Measurements from ENCODE around the gene ALPL. TPM values are rescaled to one million over a fixed set of nuclear protein-coding genes. Genes with fewer than 3 reads are reported as not detected.

ALPL gene
- total RNA-seq, 4 donors from 2014 or later: 1.6 to 8.6 (median 1.8) TPM

- H3K27ac ChIP-seq: no peak overlapping the region
- in situ Hi-C loops (cut with MboI; ENCODE audit: low pct_ligation_motif_present in 1 of 4, low pct_unique_long_range_greater_than_20kb in 1 of 4, low sequenced_read_pairs in 3 of 4) (no loop called here), intact Hi-C loops (cut with DNase I; ENCODE audit: low total_unique reads) (no loop called here)
- H3K27me3 ChIP-seq: peaks cover 11% of the 10 kb centered on the region
- peak; percentile 21 for DNase-seq
- no peaks in the 10 kb centered on the region for H3K9me3 ChIP-seq
- no peaks in the 10 kb centered on the region for H3K4me1 ChIP-seq
- TF ChIP-seq, protein P1, sequence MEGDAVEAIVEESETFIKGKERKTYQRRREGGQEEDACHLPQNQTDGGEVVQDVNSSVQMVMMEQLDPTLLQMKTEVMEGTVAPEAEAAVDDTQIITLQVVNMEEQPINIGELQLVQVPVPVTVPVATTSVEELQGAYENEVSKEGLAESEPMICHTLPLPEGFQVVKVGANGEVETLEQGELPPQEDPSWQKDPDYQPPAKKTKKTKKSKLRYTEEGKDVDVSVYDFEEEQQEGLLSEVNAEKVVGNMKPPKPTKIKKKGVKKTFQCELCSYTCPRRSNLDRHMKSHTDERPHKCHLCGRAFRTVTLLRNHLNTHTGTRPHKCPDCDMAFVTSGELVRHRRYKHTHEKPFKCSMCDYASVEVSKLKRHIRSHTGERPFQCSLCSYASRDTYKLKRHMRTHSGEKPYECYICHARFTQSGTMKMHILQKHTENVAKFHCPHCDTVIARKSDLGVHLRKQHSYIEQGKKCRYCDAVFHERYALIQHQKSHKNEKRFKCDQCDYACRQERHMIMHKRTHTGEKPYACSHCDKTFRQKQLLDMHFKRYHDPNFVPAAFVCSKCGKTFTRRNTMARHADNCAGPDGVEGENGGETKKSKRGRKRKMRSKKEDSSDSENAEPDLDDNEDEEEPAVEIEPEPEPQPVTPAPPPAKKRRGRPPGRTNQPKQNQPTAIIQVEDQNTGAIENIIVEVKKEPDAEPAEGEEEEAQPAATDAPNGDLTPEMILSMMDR (IDR thresholded peaks at IDR 0.05): peak; percentile 31 to 45 (median 40)
- TF ChIP-seq POLR2A (IDR thresholded peaks at IDR 0.05) (no peak), EP300 (IDR thresholded peaks at IDR 0.05; ENCODE audit: low read depth) (no peak), POLR2AphosphoS5 (IDR thresholded peaks at IDR 0.05) (no peak)
- 80% methylated on average over 11 of the region's 11 CpGs; no CpG with 5 or more reads in 1 of the 2 donors for WGBS, 2 donors (ENCODE audit: low coverage in 1 of 2)
- no peak overlapping the region for H3K4me3 ChIP-seq
- no peaks in the 10 kb centered on the region for H3K36me3 ChIP-seq
Measured at GRCh38 chr1:21490774-21491487, 18.3 kb upstream of the ALPL start.

DNA sequence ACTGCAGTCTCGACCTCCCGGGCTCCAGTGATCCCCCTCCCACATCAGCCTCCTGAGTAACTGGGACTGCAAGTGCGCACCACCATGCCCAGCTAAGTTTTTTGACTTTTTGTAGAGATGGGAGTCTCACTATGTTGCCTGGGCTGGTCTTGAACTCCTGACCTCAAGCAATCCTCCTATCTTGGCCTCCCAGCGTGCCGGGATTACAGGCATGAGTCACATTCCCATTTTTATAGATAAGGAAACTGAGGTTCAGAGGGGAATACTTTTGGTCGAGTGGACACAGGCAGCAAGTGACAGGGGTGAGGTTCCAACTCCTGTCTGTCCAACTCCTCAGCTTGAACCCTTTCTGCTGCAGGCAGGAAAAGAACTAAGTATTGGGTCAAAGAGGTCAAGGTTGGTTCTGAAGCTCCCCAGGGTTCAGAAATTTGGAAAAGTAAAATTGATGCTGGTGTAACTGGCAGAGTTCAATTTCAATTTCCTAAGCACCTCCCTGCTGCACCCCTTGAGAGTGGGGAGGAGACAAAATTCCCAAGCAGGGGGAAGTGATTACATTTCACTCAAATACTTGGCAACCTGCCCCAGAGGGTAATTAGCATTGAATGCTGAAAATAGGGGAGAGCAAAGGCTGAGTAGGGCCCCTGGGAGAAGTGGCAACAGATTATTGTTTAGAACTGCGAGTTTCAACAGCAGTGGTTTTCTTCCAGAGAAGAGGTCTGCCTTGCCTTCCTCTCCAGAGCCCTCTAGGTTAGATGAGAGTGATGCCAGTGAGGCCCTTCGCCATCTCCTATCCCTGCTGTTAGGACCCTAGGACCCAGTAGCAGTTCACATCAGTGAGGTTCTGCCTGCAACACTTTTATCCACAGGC is 17.5 kb upstream of the ALPL start:
- 33 to 56% methylated on average over 1 to 8 of the region's 8 CpGs for WGBS, 2 donors (ENCODE audit: low coverage in 1 of 2)
- intact Hi-C loops (cut with DNase I; ENCODE audit: low total_unique reads): no loop called here
- TF ChIP-seq, protein P1 (IDR thresholded peaks at IDR 0.05): no peak
- no peak for TF ChIP-seq EP300 (IDR thresholded peaks at IDR 0.05; ENCODE audit: low read depth)
- TF ChIP-seq POLR2AphosphoS5 (IDR thresholded peaks at IDR 0.05): no peak
- no peak for TF ChIP-seq POLR2A (IDR thresholded peaks at IDR 0.05)
- Histone ChIP-seq H3K27me3 (peaks cover 11% of the 10 kb centered on the region), H3K4me1 (no peaks in the 10 kb centered on the region), H3K9me3 (no peaks in the 10 kb centered on the region), H3K36me3 (no peaks in the 10 kb centered on the region), H3K27ac (no peak overlapping the region), H3K4me3 (no peak overlapping the region)
- no peak for DNase-seq
- in situ Hi-C loops (cut with MboI; ENCODE audit: low pct_ligation_motif_present in 1 of 4, low pct_unique_long_range_greater_than_20kb in 1 of 4, low sequenced_read_pairs in 3 of 4): no loop called here

DNA sequence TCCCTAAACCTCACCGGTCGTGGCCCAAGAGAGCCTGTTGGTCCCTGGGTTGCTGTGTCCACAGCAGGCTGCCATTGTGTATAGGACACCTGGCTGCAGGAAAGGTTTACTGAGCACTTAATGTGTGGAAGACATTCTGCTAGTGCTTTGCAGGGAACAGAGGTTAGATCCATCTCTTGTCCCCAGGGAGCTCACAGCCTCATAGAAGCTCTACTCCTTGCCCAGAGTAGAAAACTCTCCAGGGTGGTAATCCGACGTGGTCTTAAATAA is 16.9 kb upstream of the ALPL start:
- no peak for DNase-seq
- Histone ChIP-seq H3K36me3 (no peaks in the 10 kb centered on the region), H3K4me1 (no peaks in the 10 kb centered on the region), H3K27ac (no peak overlapping the region), H3K27me3 (peaks cover 11% of the 10 kb centered on the region), H3K9me3 (no peaks in the 10 kb centered on the region), H3K4me3 (no peak overlapping the region)
- WGBS, 2 donors (ENCODE audit: low coverage in 1 of 2): 63% methylated on average over 4 of the region's 4 CpGs; no CpG with 5 or more reads in 1 of the 2 donors
- in situ Hi-C loops (cut with MboI; ENCODE audit: low pct_ligation_motif_present in 1 of 4, low pct_unique_long_range_greater_than_20kb in 1 of 4, low sequenced_read_pairs in 3 of 4): no loop called here
- intact Hi-C loops (cut with DNase I; ENCODE audit: low total_unique reads): no loop called here
- TF ChIP-seq POLR2A (IDR thresholded peaks at IDR 0.05) (no peak), EP300 (IDR thresholded peaks at IDR 0.05; ENCODE audit: low read depth) (no peak)
- TF ChIP-seq, protein P1 (IDR thresholded peaks at IDR 0.05): no peak

DNA sequence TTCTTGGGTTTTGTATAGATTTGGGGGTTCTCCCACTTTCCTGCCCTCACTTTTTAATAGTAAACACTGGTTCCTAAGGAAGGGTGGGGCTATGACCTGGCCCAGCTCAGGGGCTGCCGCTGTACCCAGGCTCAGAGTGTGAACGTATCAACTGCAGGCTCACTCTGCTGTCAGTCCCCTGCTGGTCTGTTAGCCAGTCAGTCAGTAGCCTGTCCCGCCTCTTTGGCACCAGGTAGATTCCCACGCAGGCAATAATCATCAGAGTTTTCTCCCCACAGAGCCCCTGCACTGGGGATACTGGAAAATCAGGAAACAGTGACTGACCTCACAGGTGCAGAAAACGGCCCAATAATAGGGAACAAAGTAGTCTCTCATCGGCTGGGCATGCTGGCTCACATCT is 15.0 kb upstream of the ALPL start:
- intact Hi-C loops (cut with DNase I; ENCODE audit: low total_unique reads) (no loop called here), in situ Hi-C loops (cut with MboI; ENCODE audit: low pct_ligation_motif_present in 1 of 4, low pct_unique_long_range_greater_than_20kb in 1 of 4, low sequenced_read_pairs in 3 of 4) (no loop called here)
- DNase-seq: no peak
- H3K4me1 ChIP-seq: no peaks in the 10 kb centered on the region
- H3K9me3 ChIP-seq: no peaks in the 10 kb centered on the region
- peaks cover 11% of the 10 kb centered on the region for H3K27me3 ChIP-seq
- H3K4me3 ChIP-seq: no peak overlapping the region
- 75 to 89% methylated on average over 3 to 6 of the region's 6 CpGs for WGBS, 2 donors (ENCODE audit: low coverage in 1 of 2)
- H3K36me3 ChIP-seq: no peaks in the 10 kb centered on the region
- no peak overlapping the region for H3K27ac ChIP-seq
- no peak for TF ChIP-seq POLR2A (IDR thresholded peaks at IDR 0.05)
- no peak for TF ChIP-seq EP300 (IDR thresholded peaks at IDR 0.05; ENCODE audit: low read depth)
- TF ChIP-seq, protein P1 (IDR thresholded peaks at IDR 0.05): no peak
- no peak for TF ChIP-seq POLR2AphosphoS5 (IDR thresholded peaks at IDR 0.05)
